Ureter (tissue), 1 donor: ENCODE results near the gene MCM10. TPM values are rescaled to one million over a fixed set of nuclear protein-coding genes. Genes with fewer than 3 reads are reported as not detected.
"Not testable (repeated sequence)": the region's sequence is repeated elsewhere in the genome, so short reads cannot be mapped to it uniquely, and the experiment has no call there.

Source experiments
- DNase-seq: peaks from one replicate; pipeline ENCODE4 v3.0.0-alpha.2; 2020; ENCODE audit warnings: low spot score
- total RNA-seq: library from RNA; stranded (reverse); gene quantifications from one replicate; pipeline ENCODE4 v1.2.4, GENCODE V29; 2023
- donor health status: DM: yes; HTN: yes; CAD: no.

MCM10 gene
- total RNA-seq, 1 donor from 2014 or later = 1.6 TPM

- no peak for DNase-seq
These were observed 60.2 kb downstream of the MCM10 start for GRCh38 chr10:13221572-13221971.

DNA sequence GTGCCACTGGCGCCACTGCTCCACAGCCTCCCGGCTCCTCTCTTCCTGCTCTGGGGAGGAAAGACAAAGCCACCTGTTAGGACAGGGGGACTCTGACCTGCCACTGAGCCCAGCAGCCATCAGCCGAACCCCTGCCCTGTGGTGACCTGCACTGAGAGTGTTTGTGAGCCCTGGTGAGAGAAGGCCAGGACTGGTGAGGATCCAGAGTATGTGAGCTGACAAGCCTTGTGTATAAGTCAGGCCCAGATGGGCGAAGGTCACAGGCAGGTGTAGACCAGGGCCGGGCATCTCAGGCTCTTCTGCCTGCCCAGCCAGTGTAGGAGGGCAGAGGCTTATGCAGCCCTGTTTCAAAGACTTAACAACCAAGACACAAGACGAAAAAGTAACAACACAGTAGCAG lies 60.8 kb downstream of the MCM10 start:
- DNase-seq = no peak

DNA sequence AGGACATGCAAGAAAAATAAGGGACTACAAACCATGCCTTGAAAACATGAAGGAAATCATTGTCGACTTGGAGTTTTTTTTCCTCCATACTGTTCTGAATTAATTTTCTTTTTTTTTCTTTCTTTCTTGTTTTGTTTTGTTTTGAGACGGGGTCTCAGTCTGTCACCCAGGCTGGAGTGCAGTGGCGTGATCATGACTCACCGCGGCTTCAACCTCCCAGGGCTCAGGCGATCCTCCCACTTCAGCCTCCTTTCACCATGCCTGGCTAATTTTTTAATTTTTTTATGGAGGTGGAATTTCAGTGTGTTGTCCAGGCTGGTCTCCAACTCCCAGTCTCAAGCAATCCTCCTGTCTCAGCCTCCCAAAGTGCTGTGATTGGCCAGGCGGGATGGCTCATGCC lies 61.2 kb downstream of the MCM10 start:
- DNase-seq = no peak

- DNase-seq = no peak
These were observed 61.9 kb downstream of the MCM10 start for GRCh38 chr10:13223241-13223640.

DNA sequence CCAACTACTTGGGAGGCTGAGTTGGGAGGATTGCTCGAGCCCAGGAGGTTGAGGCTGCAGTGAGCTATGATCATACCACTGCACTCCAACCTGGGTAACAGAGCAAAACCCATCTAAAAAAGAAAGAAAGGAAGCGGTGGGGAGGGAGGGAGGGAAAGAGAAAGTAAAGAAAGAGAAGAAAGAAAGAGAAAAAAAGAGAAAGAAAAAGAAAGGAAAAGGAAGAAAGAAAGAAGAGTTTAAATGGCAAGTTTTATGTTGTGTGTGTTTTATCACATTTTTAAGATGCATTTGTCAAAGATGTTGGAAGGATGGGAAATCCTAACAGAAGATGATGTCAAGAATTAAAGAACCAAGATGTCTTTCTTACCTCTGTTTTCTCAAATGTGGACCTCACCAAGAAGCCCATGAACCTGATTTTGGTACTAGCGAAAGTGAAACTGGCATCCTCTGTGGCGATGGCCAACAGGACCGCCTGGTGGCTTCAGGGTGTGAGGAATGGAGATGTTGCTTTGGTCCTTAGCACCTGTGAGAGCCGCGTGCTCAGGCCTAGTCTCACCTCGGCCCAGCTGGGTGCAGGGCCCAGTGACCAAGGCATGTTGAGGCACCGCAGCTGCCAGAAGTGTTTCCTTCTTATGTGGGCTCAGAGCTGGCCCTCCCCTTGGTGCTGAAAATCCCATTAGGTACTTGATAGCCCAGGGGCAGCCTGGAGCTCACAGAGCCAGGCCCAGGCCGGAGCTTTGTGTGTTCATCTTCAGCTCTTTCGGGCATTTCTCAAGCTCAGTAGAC lies 63.0 kb downstream of the MCM10 start:
- DNase-seq = no peak

DNA sequence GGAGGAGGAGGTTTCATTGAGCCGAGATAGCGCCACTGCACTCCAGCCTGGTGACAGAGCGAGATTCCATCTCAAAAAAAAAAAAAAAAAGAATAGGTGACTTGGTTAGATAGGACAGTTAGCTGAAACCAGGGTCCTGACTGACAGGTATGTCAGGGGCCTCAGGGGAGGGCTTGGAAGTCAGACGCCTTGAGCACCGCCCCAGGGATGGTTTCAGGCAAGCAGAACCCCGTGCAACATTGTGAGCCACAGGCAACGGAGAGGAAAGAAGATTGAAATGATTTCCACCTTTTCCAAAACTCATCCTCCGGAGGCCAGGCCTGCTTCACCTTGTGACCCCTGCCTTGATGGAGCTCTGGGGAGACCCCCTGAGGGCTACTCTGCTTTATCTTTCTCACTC lies 64.2 kb downstream of the MCM10 start:
- DNase-seq = no peak

DNA sequence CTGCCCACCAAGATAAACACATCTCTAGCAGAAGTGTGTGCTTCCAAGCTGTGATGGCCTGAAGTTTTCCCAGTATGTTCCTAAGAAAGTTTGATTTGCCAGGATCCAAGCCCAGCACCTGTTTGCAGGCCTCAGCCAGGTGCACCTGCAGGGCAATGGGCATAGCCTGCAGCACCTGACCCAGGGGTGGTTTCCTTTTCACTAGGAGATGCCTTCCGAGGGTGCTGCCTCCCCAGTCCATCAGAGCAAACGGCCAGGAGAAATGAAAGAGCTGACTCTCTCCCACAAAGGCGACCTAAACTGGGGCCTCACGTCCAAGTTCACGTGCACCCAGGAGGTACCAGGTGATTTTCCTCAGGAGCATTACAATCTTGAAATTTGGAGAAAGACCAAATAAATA lies 65.7 kb downstream of the MCM10 start:
- no peak for DNase-seq

DNA sequence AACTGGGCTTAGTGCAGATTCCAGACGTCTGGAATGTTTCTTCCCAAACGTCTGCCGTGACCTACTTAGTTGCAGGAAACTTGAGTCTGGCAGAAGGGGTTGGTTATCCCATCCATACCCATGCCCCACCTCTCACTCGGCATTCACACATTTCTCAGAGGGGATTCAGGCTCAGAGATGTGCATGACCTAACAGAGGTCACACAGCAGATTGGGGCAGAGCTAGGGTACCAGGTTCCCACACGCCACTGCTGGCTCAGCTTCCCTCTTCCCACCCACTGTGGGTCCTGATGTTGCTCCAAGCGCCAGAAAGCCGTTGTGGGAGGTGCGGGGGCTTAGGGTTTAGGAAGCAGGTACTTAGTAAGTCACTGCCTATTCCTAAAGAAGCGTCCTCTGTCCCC lies 69.8 kb downstream of the MCM10 start:
- DNase-seq = no peak

GRCh38 chr10:13231808-13232207 lies 70.5 kb downstream of the MCM10 start:
- no peak for DNase-seq

GRCh38 chr10:13233358-13233757 lies 72.0 kb downstream of the MCM10 start:
- DNase-seq = no peak

DNA sequence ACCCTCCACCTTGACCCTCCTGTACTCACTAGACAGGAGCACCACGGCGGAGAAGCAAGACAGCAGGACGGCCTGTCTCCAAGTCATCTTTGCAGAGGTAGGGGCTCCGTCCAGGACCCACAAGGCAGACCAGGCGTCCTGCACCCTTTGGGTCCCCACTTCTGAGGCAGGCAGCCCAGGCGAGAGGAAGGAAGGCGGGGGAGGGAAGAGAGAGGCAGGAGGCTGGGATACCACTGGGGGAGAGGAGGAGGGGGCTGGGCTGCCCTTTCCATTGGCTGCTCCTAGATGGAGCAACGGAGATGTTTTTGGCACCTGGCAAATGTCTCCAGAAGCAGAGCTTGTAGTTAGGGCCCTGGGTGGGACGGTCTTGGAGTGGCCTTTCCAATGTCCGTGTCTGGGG lies 72.8 kb downstream of the MCM10 start, which contains the start of gene UCMA:
Gene UCMA, minus strand, starts transcription at position 203 of the 400 bp plus-strand sequence. Its CDS starts 116 bp downstream, at position 87.
- no peak for DNase-seq

DNA sequence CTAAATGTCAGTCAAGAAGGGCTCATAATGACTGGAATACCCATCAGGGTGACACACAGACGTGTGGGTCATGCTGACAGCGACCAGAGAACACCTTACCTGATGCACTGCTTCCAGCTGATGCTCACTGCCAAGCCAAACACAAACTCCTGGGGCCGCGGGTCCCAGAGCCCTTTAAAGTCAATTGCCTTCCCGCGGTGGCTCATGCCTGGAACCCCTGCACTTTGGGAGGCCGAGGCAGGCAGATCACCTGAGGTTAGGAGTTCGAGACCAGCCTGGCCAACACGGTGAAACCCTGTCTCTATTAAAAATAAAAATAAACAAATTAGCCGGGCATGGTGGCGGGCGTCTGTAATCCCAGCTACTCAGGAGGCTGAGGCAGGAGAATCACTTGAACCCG lies 73.4 kb downstream of the MCM10 start:
- DNase-seq = not testable (repeated sequence)

GRCh38 chr10:13236638-13237037 lies 75.3 kb downstream of the MCM10 start:
- DNase-seq = no peak

- DNase-seq = no peak
These were observed 77.1 kb downstream of the MCM10 start for GRCh38 chr10:13238271-13239077.

GRCh38 chr10:13239923-13240322 lies 78.6 kb downstream of the MCM10 start:
- DNase-seq = no peak

GRCh38 chr10:13241613-13242012 lies 80.3 kb downstream of the MCM10 start:
- DNase-seq = no peak

DNA sequence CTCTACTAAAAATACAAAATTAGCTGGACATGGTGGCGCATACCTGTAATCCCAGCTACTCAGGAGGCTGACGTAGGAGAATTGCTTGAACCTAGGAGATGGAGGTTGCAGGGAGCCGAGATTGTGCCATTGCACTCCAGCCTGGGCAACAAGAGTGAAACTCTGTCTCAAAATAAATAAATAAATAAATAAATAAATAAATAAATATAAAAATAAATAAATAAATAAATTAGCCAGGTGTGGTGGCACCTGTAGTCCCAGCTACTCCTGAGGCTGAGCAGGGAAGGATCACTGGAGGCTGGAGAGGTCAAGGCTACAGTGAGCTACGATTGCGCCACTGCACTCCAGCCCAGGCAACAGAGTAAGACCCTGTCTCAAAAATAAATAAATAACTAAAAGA lies 80.9 kb downstream of the MCM10 start:
- DNase-seq = not testable (repeated sequence)

- no peak for DNase-seq
These were observed 85.9 kb downstream of the MCM10 start for GRCh38 chr10:13247246-13247645.

GRCh38 chr10:13247784-13248183 lies 86.4 kb downstream of the MCM10 start:
- no peak for DNase-seq

DNA sequence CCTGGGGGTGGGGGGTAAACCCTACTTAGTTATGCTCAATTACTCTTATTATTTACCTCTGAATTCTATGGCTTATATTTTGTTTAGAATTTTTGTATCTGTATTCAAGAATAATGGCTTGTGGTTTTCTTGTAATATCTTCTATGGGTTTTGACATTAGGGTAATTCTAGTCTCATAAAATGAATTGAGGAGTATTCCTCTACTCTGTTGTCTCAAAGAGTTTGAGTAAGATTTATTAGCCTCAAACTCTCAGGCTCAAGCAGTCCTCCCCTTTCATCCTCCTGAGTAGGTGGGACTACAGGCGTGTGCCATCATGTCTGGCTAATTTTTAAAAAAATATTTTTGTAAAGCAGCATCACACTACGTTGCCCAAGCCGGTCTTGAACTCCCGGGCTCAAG lies 92.4 kb downstream of the MCM10 start:
- DNase-seq = no peak

DNA sequence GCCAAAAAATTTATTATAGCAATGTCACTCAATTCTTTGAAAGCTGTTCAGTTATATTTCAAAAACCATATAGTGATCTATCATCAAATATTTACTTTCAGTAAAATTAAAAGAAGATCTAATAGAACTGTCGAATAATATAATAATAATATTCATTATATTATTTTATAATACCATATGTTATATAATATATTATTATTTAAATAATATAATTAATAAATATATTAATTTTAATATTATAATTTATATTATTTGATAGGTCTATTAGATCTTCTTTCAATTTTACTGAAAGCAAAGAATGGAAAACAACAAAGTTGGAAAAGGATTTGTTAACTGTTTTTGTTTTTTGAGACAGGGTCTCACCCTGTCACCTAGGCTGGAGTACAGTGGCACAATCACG lies 95.3 kb downstream of the MCM10 start:
- no peak for DNase-seq

DNA sequence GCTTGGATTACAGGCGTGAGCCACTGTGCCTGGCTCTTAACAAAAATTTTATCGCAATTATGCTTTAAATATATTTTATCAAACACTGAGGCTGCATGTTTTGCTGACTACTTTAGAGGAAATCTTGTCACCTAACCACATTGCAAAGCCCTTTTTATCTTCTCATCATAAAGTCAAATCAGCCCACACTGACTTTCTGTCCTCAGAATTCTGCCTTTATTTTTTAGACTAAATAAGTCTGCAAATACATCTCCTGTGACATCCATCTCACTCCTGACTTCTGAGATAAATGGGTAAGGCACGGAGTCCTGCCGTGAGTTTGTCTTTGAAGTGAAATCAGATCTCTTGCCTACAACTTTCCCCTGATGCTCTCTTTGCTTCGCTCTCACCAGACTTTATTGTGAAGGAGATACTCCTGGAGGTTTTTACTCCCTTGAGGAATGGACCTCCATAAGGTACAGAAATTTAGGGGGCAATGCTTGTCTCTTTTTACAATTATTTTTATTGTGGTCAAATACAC lies 96.3 kb downstream of the MCM10 start:
- DNase-seq = no peak
